ENCODE data around the gene CACNA2D3. TPM values are rescaled to one million over a fixed set of nuclear protein-coding genes. Genes with fewer than 3 reads are reported as not detected.

CACNA2D3 gene
- total RNA-seq, 1 donor from 2014 or later, result 0.17 TPM

GRCh38 chr3:54999811-55000210 is 877.5 kb downstream of the CACNA2D3 start:
- H3K27me3 ChIP-seq (ENCODE audit: control insufficient read depth, insufficient read depth, low read length), result no peaks in the 10 kb centered on the region
- DNase-seq (ENCODE audit: low read depth), result no peak
- no peak overlapping the region for H3K4me3 ChIP-seq (ENCODE audit: low read depth, low read length)
- H3K36me3 ChIP-seq (ENCODE audit: control insufficient read depth, insufficient read depth, low read length), result no peaks in the 10 kb centered on the region
- no peak for TF ChIP-seq CTCF (IDR thresholded peaks at IDR 0.05; ENCODE audit: insufficient read depth, low read length, poor library complexity, severe bottlenecking)

GRCh38 chr3:55000546-55000945 is 878.2 kb downstream of the CACNA2D3 start:
- TF ChIP-seq CTCF (IDR thresholded peaks at IDR 0.05; ENCODE audit: insufficient read depth, low read length, poor library complexity, severe bottlenecking), result no peak
- no peaks in the 10 kb centered on the region for H3K27me3 ChIP-seq (ENCODE audit: control insufficient read depth, insufficient read depth, low read length)
- peak; percentile 82 for DNase-seq (ENCODE audit: low read depth)

GRCh38 chr3:55000953-55001352 is 878.6 kb downstream of the CACNA2D3 start:
- no peak for DNase-seq (ENCODE audit: low read depth)
- Histone ChIP-seq H3K27me3 (ENCODE audit: control insufficient read depth, insufficient read depth, low read length) (no peaks in the 10 kb centered on the region), H3K36me3 (ENCODE audit: control insufficient read depth, insufficient read depth, low read length) (no peaks in the 10 kb centered on the region), H3K4me3 (ENCODE audit: low read depth, low read length) (no peak overlapping the region)
- TF ChIP-seq CTCF (IDR thresholded peaks at IDR 0.05; ENCODE audit: insufficient read depth, low read length, poor library complexity, severe bottlenecking), result no peak

More at GRCh38 chr3:55000546-55000945, 878.2 kb downstream of the CACNA2D3 start:
- H3K4me3 ChIP-seq (ENCODE audit: low read depth, low read length), result no peak overlapping the region
- H3K36me3 ChIP-seq (ENCODE audit: control insufficient read depth, insufficient read depth, low read length), result no peaks in the 10 kb centered on the region

GRCh38 chr3:55002416-55002930 is 880.1 kb downstream of the CACNA2D3 start:
- H3K27me3 ChIP-seq (ENCODE audit: control insufficient read depth, insufficient read depth, low read length), result no peaks in the 10 kb centered on the region
- H3K36me3 ChIP-seq (ENCODE audit: control insufficient read depth, insufficient read depth, low read length), result no peaks in the 10 kb centered on the region
- DNase-seq (ENCODE audit: low read depth), result no peak
- H3K4me3 ChIP-seq (ENCODE audit: low read depth, low read length), result no peak overlapping the region
- no peak for TF ChIP-seq CTCF (IDR thresholded peaks at IDR 0.05; ENCODE audit: insufficient read depth, low read length, poor library complexity, severe bottlenecking)

DNA sequence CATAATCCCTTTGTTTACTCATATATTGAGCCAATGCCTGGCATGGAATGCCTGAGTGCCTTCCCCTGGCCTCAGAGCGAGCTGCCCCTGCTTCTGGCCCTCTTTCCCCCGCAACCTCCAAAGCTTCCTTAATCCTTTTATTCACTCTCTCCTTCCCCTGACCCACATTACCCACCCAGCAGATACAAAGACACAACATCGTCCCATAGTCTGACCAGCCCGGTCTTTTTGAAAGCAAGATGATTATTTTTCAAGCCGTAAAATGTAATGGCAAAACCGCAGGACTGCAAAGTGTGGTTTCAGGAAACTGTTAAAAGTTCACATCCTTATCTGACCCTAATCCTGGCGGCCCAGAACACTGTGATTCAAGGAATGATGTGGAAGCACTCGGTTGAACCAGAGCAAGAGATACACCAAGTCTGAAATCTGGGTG is 883.9 kb downstream of the CACNA2D3 start:
- TF ChIP-seq CTCF (IDR thresholded peaks at IDR 0.05; ENCODE audit: insufficient read depth, low read length, poor library complexity, severe bottlenecking), result no peak
- Histone ChIP-seq H3K36me3 (ENCODE audit: control insufficient read depth, insufficient read depth, low read length) (no peaks in the 10 kb centered on the region), H3K27me3 (ENCODE audit: control insufficient read depth, insufficient read depth, low read length) (no peaks in the 10 kb centered on the region), H3K4me3 (ENCODE audit: low read depth, low read length) (no peak overlapping the region)
- no peak for DNase-seq (ENCODE audit: low read depth)

DNA sequence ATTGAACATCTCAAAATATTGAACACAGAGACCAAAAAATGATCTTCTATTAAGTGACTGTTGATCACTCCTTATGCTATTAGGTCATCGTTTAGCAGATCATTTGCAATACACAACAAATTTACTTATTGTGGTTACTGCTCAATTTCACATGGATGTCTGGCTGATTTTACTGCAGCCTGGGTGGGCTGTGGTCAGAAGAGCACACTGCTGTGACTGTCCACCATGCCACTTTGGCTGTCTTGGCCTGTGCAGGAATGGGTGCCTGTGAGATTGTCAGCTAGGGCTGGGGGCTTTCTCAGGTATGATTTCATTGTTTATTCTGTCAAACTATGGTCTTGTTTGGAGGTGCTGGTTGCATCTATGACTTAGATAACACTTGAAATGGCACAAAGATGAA is 885.6 kb downstream of the CACNA2D3 start:
- Histone ChIP-seq H3K4me3 (ENCODE audit: low read depth, low read length) (no peak overlapping the region), H3K27me3 (ENCODE audit: control insufficient read depth, insufficient read depth, low read length) (no peaks in the 10 kb centered on the region), H3K36me3 (ENCODE audit: control insufficient read depth, insufficient read depth, low read length) (no peaks in the 10 kb centered on the region)
- TF ChIP-seq CTCF (IDR thresholded peaks at IDR 0.05; ENCODE audit: insufficient read depth, low read length, poor library complexity, severe bottlenecking), result no peak
- DNase-seq (ENCODE audit: low read depth), result no peak
